ENCODE data around the gene ZNF444.
"Not testable (repeated sequence)": the region's sequence is repeated elsewhere in the genome, so short reads cannot be mapped to it uniquely, and the experiment has no call there.

ZNF444 gene

GRCh38 chr19:56140583-56141416, at the start of gene ZNF444:
ZNF444 (plus strand) TSS chr19:56141287; CDS start chr19:56146912, 5,625 bp downstream.
- DNase-seq (ENCODE audit: low read depth): peak; percentile 100

- DNase-seq (ENCODE audit: low read depth): no peak
Measured at GRCh38 chr19:56091751-56092546, 49.1 kb upstream of the ZNF444 start.

GRCh38 chr19:56092685-56093631, 48.1 kb upstream of the ZNF444 start:
- no peak for DNase-seq (ENCODE audit: low read depth)

DNA sequence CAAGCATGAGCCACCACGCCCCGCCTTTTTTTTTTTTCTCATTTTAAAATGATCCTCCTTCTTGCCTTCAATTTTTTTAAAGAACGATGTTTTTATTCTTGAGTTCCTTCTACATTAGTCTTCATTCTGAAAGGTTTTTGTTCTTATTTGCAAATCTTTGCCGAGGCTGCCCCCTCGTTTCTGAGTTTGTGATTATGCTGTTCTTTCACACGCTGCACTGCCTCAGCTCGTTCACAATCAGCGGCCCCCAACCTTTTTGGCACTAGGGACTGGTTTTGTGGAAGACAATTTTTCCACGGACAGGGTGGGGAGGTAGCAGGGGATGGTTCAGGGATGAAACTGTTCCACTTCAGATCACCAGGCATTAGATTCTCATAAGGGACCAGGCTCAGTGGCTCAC, 46.6 kb upstream of the ZNF444 start:
- no peak for DNase-seq (ENCODE audit: low read depth)

DNA sequence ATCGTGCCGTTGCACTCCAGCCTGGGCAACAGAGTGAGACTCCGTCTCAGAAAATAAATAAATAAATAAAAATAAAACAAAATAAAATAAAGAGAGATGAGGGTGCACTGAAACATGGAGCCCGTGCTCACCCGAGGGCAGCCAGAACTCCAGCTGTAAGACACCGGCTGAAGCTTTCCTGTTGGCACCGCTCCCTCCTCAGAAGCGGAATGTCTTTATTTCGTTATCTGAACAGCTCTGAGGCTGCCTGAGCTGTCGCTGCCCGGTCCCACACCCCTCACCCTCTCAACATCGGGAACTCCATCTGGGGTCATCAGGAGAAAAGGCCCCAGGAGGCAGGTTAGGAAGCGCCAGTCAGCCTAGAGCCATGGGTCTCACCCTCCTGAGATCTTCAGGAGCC, 44.4 kb upstream of the ZNF444 start:
- DNase-seq (ENCODE audit: low read depth): no peak

GRCh38 chr19:56097306-56097705, 43.8 kb upstream of the ZNF444 start:
- DNase-seq (ENCODE audit: low read depth): no peak

DNA sequence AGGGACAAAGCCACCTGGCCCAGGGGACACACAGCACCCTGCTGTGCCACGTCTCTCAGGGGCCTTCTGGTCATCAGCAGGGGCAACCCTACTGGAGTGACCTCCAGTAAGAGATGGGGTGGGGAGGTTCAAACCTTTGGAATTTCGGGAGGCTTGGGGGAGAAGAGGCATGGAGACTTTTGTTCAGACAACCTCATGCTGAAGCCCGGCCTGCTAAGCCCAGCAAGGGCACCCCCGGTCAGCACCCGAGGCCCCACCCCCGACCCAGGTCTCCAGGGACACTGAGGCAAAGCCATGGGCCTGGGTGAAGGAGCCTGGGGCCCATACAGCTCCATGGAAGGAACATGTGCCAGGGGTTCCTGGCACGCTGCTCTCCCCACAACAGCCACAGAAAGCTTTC, 43.3 kb upstream of the ZNF444 start:
- no peak for DNase-seq (ENCODE audit: low read depth)

DNA sequence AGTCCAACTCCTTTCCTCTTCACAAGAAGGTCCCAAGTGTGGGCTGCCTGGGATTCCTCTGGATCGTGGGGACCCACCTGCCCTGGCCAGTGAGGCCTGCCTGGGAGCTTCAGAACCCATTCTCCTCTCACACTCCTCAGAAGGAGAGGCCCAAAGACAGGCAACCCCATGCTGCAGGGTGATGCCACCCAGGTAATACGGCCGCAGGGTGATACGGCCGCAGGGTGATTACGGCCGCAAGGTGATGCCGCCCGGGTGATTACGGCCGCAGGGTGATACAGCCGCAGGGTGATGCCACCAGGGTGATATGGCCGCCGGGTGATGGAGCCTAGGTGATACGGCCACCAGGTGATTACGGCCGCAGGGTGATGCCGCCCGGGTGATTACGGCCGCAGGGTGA, 42.9 kb upstream of the ZNF444 start:
- not testable (repeated sequence) for DNase-seq (ENCODE audit: low read depth)

DNA sequence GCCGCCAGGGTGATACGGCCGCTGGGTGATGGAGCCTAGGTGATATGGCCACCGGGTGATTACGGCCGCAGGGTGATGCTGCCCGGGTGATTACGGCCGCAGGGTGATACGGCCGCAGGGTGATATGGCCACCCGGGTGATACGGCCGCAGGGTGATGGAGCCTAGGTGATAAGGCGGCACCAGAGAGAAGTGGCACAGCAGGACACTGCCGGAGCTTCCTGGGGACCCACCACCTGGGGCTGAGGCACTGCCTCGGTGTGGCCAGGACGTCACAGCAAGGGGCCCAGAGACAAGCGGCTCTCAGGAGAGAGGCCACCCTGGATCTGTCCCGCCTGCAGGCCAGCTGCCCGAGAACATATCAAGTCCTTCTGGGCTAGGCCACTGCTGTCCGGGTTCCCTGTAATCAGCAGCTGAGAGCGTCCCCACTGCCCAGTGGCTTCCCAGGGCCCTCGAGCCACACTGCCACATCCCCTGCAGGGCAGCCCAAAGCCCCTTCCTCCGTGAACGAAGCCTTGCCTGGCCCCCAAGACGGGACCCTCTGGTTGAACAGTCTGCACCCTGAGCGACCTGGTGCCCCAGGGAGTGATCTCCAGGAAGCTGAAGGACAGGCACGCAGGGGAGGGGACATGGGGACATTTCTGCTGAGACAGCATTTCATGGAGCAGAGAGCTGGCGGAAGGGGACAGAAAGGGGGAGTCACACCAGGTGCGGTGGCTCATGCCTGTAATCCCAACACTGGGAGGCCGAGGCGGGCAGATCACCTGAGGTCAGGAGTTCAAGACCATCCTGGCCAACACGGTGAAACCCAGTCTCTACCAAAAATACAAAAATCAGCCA, 42.1 kb upstream of the ZNF444 start:
- no peak for DNase-seq (ENCODE audit: low read depth)

GRCh38 chr19:56099638-56100539, 41.2 kb upstream of the ZNF444 start:
- no peak for DNase-seq (ENCODE audit: low read depth)

- DNase-seq (ENCODE audit: low read depth): no peak
Measured at GRCh38 chr19:56101095-56101494, 40.0 kb upstream of the ZNF444 start.

DNA sequence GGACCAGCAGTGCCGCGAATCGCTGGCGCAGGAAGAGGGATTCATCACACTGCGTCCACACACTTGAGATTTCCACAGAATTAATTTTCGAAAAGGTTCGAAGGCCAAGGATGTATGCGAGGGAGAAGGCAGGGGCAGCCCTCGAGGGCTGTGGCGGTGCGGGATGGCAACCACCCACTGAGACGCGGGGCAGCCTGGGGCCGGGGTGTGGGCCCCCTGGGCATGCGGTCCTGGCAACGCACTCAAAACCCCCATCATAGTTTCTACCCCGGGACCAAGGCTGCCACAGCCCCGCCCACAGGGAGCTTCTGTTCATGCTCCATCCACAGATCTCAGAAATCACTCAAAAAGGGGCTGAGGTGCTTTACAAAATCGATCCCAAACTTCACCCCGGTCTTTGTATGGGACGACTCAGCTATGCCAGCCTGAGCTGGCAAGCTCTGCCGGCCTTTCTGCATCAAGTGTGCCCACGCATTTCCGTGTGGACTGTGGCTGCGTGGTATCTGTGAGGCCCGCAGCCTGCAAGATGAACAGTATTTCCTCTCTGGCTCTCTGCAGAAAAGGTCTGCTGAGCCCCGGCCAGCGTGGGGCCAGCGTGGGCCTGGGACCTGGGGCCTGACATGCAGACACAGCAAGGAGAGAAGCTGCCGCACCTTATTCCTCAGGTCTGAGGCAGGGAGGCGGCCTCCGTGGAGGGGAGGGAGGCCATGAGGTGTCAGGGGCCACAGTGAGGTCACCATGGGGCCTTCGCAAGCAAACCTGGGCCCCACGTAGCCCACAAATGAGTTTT, 39.1 kb upstream of the ZNF444 start:
- DNase-seq (ENCODE audit: low read depth): no peak

GRCh38 chr19:56103027-56103614, 38.0 kb upstream of the ZNF444 start:
- DNase-seq (ENCODE audit: low read depth): no peak

- no peak for DNase-seq (ENCODE audit: low read depth)
Measured at GRCh38 chr19:56104423-56104822, 36.7 kb upstream of the ZNF444 start.

DNA sequence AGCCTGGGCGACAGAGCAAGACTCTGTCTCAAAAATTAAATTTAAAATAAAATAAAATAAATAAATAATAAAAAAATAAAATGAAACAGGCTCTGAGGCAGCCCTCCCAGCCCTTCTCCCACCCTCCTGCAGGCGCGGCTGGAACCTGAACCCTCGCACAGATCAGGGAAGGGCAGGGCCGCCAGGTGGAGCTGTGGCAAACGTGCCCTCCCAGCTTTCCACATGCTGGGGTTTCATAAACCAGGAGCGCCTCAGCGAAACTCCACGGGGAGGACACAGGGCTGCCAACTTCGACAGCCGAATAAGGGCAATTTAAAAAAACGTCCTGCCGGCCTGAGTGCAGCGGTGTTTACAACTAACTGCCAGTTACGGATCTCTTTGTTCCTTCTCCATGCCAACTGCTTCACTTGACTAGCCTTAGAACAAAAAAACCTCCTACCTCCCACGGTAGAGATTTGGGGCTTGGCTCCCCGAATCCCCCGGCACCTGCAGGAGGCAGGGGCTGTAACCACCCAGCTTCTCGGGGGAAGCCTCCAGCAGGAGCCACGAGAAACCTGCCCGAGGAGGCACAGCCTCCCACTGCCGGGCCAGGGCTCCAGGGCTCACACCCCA, 35.9 kb upstream of the ZNF444 start:
- peak; percentile 70 for DNase-seq (ENCODE audit: low read depth)

- DNase-seq (ENCODE audit: low read depth): not testable (repeated sequence)
Measured at GRCh38 chr19:56105831-56106396, 35.2 kb upstream of the ZNF444 start.

GRCh38 chr19:56106397-56106849, 34.7 kb upstream of the ZNF444 start:
- DNase-seq (ENCODE audit: low read depth): no peak

DNA sequence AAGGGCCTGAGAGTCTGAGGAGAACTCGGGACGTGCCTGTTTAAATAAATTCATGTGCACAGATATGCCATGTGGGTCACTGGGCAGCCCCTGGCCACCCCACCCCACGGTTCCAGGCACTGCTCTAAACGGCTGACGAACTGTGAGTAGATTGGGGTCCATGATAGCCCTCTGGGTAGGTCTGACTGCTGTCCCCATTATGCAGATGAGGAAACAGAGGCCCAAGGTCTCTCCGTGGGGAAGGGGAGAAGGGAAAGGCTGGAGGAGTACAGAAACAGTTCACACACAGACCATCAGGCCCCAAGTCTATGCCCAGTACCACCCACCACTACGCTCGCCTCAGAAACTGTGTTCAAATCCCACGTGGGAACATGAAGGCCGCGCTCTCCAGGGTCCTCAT, 34.1 kb upstream of the ZNF444 start:
- DNase-seq (ENCODE audit: low read depth): no peak
